COLO668 (cell line): ENCODE results near the gene NEU3.
A peak's percentile ranks its signal among the peaks of the same experiment; 100 is the strongest.
"Not testable (repeated sequence)": the region's sequence is repeated elsewhere in the genome, so short reads cannot be mapped to it uniquely, and the experiment has no call there.

ENCODE experiments used
- DNase-seq: peaks from one replicate; lab custom pipeline; 2025; ENCODE audit not compliant: unreplicated experiment; lab: John Stamatoyannopoulos, UW

The NEU3 gene

DNA sequence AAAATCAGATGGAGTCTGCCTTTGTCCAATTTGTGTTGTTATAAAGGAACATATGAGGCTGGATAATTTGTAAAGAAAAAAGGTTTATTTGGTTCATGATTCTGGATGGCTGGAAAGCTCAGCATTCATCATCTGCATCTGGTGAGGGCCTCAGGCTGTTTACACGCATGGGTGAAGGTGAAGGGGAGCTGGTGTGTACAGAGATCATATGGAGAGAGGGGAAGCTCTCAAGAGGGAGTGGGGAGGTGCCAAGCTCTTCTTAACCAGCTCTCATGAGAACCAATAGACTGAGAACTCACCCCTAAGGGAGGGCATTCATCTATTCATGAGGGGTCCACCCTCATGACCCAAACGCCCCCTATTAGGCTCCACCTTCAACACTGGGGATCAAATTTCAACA is 40.0 kb downstream of the NEU3 start:
- no peak for DNase-seq

DNA sequence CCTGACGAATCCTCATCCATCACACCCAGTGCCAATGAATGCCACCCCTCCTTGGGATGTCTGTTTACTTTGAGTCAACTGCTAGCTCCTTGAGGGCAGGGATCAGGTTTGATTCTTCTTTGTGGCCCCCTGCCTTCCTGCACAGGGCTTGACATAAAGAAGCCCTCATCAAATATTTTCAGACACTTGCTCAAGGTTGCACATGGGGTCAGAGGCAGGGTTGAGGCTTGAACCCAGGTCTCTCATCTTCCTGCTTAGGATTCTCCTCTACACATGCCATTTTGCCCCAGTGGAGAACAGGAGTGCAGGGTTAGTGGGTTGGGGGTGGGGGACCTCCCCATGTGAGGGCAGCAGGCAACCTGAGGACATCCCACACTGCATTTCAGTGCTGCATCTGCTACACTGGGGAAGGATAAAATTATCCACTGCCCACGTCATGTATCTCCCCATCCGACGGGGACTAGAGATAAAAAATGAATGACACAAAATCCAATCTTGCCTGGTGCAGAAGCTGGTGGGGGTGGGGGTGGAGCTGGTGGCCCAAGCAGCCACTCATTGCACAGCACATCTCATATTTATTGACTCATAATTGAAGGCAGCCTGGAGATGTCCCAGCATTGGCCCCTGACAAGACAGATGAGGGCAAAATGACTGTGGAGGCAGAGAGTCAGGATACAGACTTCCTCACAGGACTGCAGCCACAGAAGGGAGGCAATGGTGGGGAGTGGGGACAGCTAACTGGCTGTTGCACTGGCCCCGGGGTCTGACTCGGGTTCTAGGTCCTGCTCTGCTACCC is 41.3 kb downstream of the NEU3 start:
- DNase-seq: no peak

DNA sequence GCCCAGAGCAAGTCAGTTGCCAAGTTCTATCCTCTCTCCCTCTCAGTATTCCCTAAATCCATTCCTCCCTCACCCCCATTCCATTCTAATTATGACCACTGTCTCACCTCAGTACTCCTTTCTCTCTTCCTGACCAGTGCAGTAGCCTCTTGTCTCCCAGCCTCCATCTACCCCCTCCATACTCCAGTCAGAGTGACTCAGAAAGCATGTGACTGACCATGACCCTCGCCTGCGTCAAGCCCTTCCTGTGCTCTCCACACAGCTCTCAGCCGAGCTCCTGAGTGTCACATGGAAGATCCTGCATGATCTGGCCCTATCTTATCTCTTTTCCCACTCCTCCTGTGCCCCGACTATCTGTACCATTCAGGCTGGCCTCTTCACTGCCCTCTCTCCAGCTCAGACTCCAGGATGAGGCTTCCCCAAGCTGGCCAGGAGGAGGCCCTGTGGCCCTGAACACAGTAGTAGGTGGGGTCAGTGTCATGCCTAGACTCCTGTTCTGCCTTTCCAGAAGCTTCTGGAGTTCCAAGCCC is 42.6 kb downstream of the NEU3 start:
- DNase-seq: no peak

DNA sequence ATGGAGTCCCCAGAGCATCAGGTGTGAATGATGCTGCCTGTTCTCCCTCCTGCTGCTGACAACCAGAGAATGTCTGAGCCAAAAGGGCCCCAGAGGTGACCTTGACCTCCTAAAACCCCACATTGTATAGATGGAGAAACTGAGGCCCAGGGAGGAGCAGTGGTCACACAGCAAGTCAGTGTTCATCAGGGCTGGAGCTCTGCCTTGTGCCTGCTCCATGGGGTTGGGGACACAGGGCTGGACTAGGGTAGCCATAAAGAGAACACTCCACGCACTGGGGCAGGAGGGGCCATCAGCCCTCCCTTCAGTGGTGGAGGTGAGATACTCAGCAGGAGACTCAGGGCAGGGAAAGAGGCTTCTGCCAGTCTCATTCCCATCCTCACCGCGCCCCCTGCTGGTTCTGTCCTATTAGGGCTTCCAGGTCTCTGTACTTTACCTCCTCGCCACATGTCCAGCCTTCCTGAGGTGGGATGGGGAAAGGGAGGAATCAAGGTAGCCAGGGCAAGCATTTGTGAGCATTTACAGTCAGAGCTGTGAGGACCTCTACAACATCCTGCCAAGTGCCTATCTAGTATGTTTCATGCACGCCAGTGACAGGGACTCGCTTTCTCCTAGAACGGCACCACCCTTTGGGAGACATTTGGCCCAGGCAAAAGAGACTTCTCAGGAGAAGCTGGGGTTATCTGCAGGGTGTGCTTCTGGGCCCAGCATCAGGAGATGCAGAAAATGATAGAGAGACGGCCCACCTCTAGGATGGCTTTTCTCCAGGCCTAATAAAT is 43.2 kb downstream of the NEU3 start:
- DNase-seq: peak; percentile 63

DNA sequence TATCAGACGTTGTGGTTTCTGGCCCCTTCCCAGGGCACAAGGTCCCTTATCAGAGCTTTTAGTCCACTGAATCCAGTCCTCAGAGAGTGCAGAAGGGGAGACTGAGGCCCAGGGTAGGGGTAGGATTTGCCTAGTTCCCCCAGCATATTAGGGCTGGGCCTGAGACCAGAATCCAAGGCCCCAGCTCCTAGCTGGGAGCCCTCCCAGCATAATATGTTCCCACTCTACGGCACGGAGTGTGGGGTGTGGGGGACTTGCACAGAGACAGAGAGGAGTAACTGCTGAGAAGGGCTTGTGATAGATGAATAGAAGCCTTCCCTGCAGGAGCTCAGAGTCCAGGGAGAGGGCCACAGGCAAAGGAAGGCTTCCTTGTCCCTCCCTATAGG is 43.8 kb downstream of the NEU3 start:
- DNase-seq: no peak

DNA sequence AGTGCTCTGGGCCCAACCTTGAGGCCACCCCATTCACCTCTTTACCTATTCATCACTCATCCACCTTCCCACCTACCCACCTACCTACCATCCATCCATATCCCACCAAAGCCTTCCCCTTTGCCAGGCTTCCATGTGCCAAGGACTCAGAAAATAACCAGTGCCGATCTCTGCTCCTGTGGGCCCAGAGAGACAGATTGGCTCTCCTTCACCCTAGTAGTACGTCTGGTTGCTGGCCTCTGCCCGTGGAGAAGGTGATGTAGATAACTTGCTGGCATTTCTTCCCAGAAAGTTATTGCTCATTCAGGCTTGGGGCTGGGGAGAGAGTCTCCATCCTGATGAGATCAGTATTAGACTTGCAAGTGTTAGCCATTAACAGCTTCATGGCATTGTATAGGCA is 45.2 kb downstream of the NEU3 start:
- no peak for DNase-seq

DNA sequence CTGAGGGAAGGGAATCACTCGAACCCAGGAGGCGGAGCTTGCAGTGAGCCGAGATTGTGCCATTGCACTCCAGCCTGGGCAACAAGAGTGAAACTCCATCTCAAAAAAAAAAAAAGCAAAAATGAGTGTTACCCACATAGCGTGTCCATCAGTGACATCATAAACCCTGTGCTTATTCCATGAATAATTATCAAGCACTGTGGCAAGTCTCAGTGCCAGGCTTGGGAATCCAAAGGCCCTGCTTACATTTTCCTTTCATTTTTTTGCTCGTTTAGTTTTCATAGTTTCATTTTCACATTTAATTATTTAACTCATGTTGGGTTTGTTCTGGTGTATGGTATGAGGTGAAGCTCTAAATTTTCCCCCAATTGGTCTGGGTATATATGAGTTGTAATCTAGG is 46.5 kb downstream of the NEU3 start:
- no peak for DNase-seq

DNA sequence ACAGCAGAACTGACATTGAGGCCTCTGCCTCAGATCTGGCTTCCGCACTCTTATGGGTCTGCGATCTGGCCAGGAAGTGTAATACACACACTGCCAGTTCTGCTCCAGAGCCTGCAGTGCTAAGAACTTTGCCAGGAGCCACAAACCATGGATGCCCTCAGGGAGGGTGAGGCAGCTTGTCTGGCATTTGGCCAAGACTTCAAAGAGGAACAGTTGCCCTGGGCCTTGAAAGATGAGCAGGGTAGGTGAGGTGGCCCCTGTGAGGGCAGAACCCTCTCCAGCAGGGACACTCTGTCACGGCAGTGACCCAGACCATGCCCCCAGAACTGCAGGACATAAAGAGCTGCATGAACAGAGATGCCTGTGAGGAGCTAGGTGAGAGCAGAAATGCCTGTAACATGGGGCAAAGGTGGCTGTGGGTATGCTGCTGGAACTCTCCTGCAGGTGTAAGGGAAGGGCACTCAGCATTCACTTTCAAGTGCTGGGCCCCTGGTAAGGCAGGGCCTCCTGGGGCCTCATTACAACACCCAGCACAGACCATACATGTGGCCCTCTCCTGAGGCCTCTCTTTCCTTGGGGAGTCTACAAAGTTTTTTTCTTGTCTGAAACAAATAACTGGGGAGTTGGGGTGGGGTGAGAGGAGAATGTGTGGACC is 47.3 kb downstream of the NEU3 start:
- peak; percentile 48 for DNase-seq

DNA sequence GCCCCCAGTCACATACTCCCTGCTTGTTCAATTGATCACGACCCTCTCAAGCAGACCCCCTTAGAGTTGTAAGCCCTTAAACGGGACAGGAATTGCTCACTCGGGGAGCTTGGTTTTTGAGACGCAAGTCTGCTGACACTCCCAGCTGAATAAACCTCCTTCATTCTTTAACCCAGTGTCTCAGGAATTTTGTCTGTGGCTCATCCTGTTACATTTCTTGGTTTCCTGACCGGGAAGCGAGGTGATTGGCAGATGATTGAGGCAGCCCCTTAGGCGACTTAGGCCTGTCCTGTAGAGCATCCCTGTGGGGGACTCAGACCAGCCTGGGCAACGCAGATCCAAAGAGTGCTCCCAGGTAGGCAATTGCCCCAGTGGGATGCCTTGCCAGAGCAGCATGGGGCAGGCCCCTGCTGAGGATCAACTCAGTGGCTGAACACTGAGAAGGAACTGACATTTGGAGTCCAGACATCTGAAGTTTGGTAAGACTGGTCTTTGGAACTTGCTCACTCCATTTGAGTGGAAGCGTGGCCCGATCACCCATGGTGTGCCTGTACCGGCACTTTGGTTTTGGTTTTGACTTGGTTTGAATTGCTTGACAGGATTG is 51.5 kb downstream of the NEU3 start:
- DNase-seq: no peak

DNA sequence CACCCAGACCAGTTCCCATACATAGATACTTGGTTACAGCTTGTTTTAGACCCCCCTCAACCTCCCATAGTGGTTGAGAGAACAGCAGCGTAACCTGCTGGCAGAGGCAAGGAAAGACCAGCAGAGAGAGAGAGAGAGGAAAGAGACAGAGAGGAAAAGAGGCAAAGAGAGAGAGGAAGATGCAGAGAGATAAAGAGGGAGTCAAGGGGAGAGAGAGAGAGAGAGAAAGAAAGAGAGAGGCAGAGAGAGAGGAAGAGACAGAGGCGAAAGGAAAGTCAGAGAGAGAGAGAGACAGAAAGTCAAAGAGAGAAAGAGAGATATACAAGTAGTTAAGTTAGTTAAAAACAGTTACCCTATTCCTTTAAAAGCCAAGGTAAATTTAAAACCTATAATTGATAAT is 52.5 kb downstream of the NEU3 start:
- no peak for DNase-seq

DNA sequence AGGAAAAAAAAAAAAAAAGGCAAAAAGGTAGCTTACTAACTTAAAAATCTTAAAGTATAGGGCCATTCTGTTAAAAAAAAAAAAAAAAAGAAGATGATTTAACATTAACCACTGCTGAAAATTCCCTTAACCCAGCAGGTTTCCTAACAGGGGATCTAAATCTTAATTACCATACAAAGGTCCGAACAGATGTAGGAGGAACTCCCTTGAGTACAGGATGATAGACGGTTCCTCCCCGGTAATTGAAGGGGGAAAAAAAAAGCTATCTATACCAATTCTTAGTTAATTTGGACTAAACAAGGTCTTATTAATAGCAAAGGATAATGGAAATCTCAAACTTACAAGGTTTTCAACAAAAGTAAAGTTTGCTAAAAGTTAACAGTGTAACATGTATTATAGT is 53.1 kb downstream of the NEU3 start:
- not testable (repeated sequence) for DNase-seq

GRCh38 chr11:75044381-75045170 is 55.8 kb downstream of the NEU3 start:
- not testable (repeated sequence) for DNase-seq

- not testable (repeated sequence) for DNase-seq
These were observed 57.9 kb downstream of the NEU3 start for GRCh38 chr11:75046668-75047067.

DNA sequence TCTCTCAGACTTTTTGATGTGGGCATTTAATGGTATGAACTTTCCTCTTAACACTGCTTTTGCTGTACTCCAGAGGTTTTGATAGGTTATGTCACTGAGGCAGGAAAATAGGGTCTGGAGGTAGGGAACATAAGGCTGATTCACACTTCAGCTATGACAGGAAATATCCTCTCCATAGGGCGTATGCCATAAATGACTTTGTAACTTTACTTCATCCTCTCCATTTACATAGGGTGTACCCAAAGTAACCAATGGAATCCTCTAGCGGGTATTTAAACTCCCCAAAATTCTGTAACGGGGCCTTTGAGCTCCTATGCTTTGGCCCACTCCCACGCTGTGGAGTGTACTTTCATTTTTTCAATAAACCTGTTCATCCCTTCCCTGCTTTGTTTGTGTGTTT is 58.5 kb downstream of the NEU3 start:
- no peak for DNase-seq

- DNase-seq: not testable (repeated sequence)
These were observed 61.0 kb downstream of the NEU3 start for GRCh38 chr11:75049501-75050266.

- no peak for DNase-seq
These were observed 61.8 kb downstream of the NEU3 start for GRCh38 chr11:75050516-75050915.

- no peak for DNase-seq
These were observed 62.3 kb downstream of the NEU3 start for GRCh38 chr11:75051043-75051442.

GRCh38 chr11:75052457-75052856 is 63.7 kb downstream of the NEU3 start:
- DNase-seq: no peak

DNA sequence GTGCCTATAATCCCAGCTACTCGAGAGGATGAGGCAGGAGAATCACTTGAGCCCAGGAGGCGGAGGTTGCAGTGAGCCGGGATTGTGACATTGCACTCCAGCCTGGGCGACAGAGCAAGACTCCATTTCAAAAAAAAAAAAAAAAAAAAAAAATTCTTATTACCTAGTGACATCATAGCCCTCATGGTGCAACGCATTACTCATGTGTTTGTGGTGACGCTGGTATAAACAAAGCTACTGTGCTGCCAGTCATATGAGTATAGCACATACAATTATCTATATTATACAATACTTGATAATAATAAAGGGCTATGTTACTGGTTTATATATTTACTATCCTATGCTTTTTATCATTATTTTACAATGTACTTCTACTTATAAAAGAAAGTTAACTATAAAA is 66.8 kb downstream of the NEU3 start:
- no peak for DNase-seq

GRCh38 chr11:75056814-75057213 is 68.1 kb downstream of the NEU3 start:
- DNase-seq: no peak
